ENCODE data around the gene ICAM2.
A peak's percentile ranks its signal among the peaks of the same experiment; 100 is the strongest.
"Not testable (repeated sequence)": the region's sequence is repeated elsewhere in the genome, so short reads cannot be mapped to it uniquely, and the experiment has no call there.

The ICAM2 gene

GRCh38 chr17:63998050-63998720 lies 22.2 kb downstream of the ICAM2 start, which contains the start of gene PRR29:
Gene PRR29 (plus strand): TSS chr17:63998351. CDS start chr17:63998365, 14 bp downstream.
- peak in 2 of 3 donors; percentile 44 to 58 for DNase-seq (ENCODE audit: low read depth in 2 of 3, low spot score in 1 of 3)

DNA sequence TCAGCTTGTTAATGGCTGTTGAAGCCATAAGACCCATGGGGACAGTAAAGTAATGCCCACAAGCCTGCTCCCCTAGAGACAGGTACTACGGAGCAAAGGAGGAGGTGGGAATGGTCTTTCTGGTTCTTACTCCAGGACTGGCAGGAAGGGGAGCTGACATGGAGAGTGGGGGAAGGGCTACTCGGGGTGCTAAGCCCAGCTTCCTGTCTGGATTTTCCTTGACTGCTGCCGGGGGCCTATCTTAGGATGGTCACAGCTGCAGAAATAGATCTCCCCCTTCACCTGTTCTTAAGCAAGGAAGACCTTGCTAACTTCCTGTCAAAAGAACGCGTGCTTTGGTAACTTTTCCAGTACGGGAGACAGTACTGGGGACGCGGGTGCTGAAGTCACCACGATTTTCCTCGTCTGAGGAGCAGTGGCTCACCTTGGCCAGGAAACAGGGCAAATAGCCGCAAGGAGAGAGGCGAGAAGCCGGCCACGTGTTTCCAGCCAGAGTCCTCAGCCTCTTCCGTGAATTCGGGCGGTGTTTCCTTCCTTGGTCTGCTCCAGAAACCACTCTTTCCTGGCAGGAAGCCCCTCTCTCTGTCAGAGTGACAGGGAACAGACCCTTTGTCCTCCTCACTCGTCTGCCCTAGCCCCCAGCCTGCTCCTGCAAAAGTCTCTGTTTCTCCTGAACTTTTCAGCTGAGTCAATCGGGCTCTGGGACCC lies 22.9 kb downstream of the ICAM2 start:
- no peak for DNase-seq (ENCODE audit: low read depth in 2 of 3, low spot score in 1 of 3)

- no peak for DNase-seq (ENCODE audit: low read depth in 2 of 3, low spot score in 1 of 3)
Measured at GRCh38 chr17:63996430-63997182, 23.8 kb downstream of the ICAM2 start.

DNA sequence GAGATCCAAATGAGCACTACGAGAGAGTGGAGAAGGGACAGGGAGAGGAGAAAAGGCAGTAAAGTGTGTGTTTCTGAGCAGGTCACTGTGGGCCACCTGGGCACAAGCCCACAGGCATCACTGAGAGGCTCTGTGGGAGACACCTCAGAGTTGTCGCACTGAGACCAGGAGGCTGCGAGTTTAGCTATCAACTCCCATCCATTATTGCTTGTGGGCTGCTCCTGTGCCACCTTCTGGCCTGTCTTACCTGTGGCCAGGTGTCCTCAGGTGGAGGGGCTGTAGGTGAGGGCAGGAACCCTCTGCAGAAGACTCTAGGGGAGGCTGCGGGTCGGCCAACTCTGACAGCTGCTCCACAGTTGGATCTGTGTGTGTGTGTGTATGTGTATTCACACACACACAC lies 24.8 kb downstream of the ICAM2 start:
- no peak for DNase-seq (ENCODE audit: low read depth in 2 of 3, low spot score in 1 of 3)

GRCh38 chr17:63993368-63993985 lies 27.0 kb downstream of the ICAM2 start:
- no peak for DNase-seq (ENCODE audit: low read depth in 2 of 3, low spot score in 1 of 3)

- DNase-seq (ENCODE audit: low read depth in 2 of 3, low spot score in 1 of 3), result no peak
Measured at GRCh38 chr17:63991611-63992010, 28.8 kb downstream of the ICAM2 start.

DNA sequence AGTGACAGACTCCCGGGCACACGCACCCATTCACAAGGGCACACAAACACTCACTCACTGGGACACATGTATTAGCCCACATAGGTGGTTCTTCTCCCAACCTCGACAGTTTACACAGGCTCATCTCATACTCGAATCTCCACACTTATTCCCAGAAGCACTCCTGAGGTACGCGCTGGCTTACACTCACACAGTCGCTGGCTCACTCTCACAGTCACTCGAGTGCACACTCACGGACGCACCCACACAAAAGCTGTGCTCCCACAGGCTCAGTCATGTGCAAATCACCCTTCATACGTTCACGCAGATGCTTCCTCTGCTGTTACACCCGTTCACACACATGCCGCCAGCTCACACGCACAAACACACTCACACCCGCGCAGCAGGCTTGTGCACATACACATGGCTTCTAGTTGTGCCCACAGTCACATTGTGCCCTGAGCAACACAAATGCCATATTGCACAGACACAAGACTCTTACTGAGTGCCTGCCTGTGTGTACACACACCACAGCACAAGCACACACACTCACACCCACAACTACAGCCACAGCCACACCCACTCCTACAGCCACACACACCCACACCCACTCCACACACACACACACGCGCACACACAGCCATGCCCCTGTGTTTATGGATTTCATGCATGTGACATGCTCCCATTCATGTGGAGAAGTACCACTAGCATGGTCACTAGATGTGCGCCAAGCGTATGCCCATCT lies 30.6 kb downstream of the ICAM2 start:
- DNase-seq (ENCODE audit: low read depth in 2 of 3, low spot score in 1 of 3), result no peak

DNA sequence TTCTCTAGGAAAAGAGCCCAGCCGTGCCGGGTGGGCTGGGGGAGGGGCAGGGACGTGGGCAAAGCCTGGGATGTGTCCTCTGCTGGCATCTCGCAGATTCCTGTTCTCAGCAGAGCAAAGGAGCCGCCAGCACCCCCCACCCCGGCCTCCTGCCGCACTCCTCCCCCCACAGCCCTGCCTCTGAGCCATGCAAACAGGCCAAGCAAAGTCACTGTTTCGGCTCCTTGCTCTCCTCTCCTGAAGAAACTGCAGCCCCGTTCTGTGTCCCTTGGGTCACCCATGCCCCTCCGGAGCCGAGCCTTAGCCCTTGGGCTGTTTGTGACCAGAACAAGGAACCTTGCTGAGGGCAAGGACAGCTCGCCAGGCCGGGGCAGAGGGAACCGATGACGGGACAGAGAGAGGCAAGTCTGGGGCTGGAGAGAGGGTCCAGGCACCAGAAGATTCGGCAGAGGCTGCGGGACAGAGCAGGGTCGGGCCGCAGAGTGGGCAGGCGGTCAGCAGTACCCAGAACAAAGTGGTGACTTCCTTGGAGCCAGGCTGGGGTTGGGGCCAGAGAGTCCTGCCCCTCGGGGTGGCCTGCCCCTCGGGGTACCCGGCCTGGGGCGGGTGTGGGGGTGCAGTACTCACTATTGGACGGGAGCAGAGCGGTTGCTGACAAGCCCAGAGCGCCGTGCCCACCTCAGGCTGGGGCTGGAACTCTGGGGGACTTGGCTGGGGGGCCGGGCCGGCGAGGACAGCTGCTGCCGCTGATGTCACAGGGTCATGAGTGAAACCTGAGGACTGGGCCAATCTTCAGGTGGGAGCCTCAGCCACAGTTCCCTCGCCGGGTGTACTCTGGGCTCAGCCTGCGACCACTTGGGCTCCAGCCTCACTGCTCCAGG lies 31.5 kb downstream of the ICAM2 start:
- DNase-seq (ENCODE audit: low read depth in 2 of 3, low spot score in 1 of 3), result no peak

- DNase-seq (ENCODE audit: low read depth in 2 of 3, low spot score in 1 of 3), result no peak
Measured at GRCh38 chr17:63988127-63988478, 32.3 kb downstream of the ICAM2 start.

DNA sequence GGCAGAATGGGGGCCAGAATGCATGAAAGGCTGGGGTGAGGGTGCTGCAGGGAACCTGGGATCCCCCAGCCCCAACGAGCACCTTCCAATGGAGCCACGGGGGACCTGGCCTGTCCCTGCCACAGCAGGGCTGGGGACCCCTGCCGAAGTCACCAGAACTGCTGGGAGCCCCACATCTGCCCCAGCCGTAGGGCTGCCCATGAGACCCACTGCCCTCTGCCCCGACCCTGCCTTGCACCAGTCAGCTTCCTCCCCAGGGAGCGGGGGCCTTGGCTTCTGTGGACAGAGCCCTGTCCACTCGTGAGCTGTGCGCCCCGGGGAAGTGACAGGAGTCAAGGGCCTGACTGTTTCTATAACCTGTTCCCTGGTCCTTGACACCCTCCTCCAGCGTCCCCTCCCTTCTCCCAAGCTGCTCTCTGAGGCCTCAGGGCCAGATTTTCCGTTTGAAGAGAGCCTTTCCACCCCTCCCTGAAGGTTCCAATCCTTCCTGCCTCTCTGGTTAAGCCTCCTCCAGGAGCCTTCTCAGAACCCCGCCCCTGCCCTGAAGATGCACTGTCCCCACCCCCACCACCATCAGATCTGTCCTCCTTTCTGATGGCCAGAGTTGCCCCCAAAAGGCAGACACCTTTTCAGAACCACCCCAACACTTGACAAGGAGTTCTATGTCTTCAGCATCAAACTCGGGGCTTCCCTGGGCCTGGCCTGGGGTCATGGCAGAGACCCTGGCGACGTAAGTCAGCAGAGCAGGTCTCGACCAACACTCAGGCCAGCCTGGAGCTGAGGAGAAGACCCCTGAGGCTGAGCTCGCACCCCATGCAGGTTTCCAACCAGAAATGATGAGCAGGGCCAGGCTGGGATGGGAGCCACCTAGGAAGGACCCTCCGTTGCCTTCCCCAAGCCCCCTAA lies 33.0 kb downstream of the ICAM2 start:
- no peak for DNase-seq (ENCODE audit: low read depth in 2 of 3, low spot score in 1 of 3)

GRCh38 chr17:63986821-63987220 lies 33.6 kb downstream of the ICAM2 start:
- no peak for DNase-seq (ENCODE audit: low read depth in 2 of 3, low spot score in 1 of 3)

GRCh38 chr17:63985387-63986140 lies 34.9 kb downstream of the ICAM2 start:
- no peak for DNase-seq (ENCODE audit: low read depth in 2 of 3, low spot score in 1 of 3)

DNA sequence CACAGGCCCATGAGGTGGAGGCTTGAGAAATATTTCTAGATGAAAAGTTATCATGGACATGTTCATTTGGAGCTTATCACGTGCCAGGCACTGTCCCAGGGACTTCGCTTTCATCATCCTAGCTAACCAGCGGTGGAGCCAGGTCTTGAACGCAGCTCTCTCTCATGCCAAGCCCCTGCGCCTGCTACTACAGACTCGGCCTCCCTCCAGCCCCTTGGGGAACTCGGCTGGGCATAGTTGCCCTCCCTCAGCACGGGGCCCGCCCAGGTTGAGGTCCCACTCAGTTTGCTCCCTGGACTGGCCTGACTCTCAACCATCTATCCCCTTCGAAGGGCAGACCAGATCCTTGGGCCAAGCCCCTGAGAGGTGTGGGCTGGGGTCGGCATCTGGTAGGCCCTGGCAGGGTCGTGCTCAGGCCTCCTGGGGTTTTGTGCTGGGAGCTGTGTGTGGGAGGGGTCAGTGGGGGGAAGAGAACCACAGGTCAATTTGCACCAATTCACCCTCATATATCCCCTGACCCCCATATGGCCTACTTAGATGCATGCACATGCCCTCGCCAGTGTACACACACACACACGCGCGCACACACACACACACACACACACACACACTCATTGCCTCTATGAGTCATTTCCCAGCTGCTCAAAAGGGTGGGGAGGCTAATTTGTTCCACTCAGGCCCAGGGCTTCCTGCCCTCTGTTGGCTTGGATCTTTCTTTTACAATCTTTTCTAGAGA lies 35.6 kb downstream of the ICAM2 start:
- DNase-seq (ENCODE audit: low read depth in 2 of 3, low spot score in 1 of 3), result peak in 2 of 3 donors; percentile 31 to 57

GRCh38 chr17:63984236-63984635 lies 36.2 kb downstream of the ICAM2 start:
- DNase-seq (ENCODE audit: low read depth in 2 of 3, low spot score in 1 of 3), result no peak

DNA sequence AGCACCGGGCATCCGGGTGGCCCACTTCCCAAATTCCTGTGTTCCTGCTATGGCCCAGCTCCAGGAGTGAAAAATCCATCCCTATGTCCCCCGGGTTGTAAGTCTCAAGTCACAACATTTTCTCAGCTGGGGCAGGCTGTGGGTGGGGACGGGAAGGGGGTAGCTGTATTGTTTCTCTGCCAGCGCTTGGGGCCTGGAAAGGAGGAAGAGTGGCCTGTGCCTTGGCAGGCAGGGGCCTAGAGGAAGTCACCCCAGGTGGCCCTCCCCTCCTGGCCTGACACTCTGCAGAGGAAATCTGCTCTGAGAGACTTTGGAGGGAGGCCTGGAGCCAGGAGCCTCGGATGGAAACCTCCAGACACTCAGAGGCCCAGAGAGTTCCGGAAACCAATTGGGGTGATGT lies 37.1 kb downstream of the ICAM2 start:
- DNase-seq (ENCODE audit: low read depth in 2 of 3, low spot score in 1 of 3), result no peak

- not testable (repeated sequence) for DNase-seq (ENCODE audit: low read depth in 2 of 3, low spot score in 1 of 3)
Measured at GRCh38 chr17:63982641-63983040, 37.8 kb downstream of the ICAM2 start.

Data from stimulated activated CD4-positive, alpha-beta T cell treated with anti-CD3 and anti-CD28 coated beads, Interleukin-12 subunit alpha, Interleukin-12 subunit beta, amount 100 ng/mL, for 48 hours (primary cell).